MM.1S (cell line): ENCODE measurements around the gene ECI2.
A peak's percentile ranks its signal among the peaks of the same experiment; 100 is the strongest.

Experiments
- DNase-seq: peaks from one replicate; pipeline ENCODE4 v3.0.0-alpha.2; 2015
- H2AFZ ChIP-seq: fragments of 300-600 bp; sonication (generic); 2 replicates; pipeline ENCODE4 v1.6.0; 2016; ENCODE audit warnings: antibody characterized with exemption, low read length
- H3F3A ChIP-seq: fragments of 300-600 bp; sonication (generic); 2 replicates; pipeline ENCODE4 v1.6.1; 2016; ENCODE audit warnings: mild to moderate bottlenecking, antibody characterized with exemption, low read length, moderate library complexity, mixed read lengths; ENCODE audit not compliant: insufficient read depth
- H3K27ac ChIP-seq: fragments of 300-600 bp; sonication (generic); 2 replicates; pipeline ENCODE4 v1.5.1; 2016; ENCODE audit warnings: mild to moderate bottlenecking, low read length
- H3K27me3 ChIP-seq: fragments of 300-600 bp; sonication (generic); replicated peaks from 2 replicates; pipeline ENCODE4 v1.6.0; 2016; ENCODE audit warnings: low read length; ENCODE audit not compliant: insufficient read depth
- H3K36me3 ChIP-seq: fragments of 300-600 bp; sonication (generic); replicated peaks from 2 replicates; pipeline ENCODE4 v1.6.1; 2016; ENCODE audit warnings: mild to moderate bottlenecking, low read length, mixed read lengths; ENCODE audit not compliant: insufficient read depth
- H3K4me1 ChIP-seq: fragments of 300-600 bp; sonication (generic); 2 replicates; pipeline ENCODE4 v1.6.1; 2016; ENCODE audit warnings: low read length, mixed read lengths
- H3K4me2 ChIP-seq: fragments of 300-600 bp; sonication (generic); 2 replicates; pipeline ENCODE4 v1.6.0; 2016; ENCODE audit warnings: low read depth, low read length
- H3K4me3 ChIP-seq: fragments of 300-600 bp; sonication (generic); 2 replicates; pipeline ENCODE4 v1.5.1; 2016; ENCODE audit warnings: low read length, mixed read lengths
- H3K79me2 ChIP-seq: fragments of 300-600 bp; sonication (generic); 2 replicates; pipeline ENCODE4 v1.6.1; 2016; ENCODE audit warnings: mixed run types, low read length, mixed read lengths
- H3K9ac ChIP-seq: fragments of 300-600 bp; sonication (generic); 2 replicates; pipeline ENCODE4 v1.6.1; 2016; ENCODE audit warnings: low read length, mixed read lengths
- H3K9me2 ChIP-seq: fragments of 300-600 bp; sonication (generic); replicated peaks from 2 replicates; pipeline ENCODE4 v1.6.1; 2016; ENCODE audit warnings: mild to moderate bottlenecking, low read length, mixed read lengths; ENCODE audit not compliant: insufficient read depth
- H3K9me3 ChIP-seq: fragments of 300-600 bp; sonication (generic); replicated peaks from 2 replicates; pipeline ENCODE4 v1.6.1; 2016; ENCODE audit warnings: mild to moderate bottlenecking, low read length, mixed read lengths; ENCODE audit not compliant: insufficient read depth
- H4K20me1 ChIP-seq: fragments of 300-600 bp; sonication (generic); 2 replicates; pipeline ENCODE4 v1.6.1; 2016; ENCODE audit warnings: mild to moderate bottlenecking, low read length, moderate library complexity, mixed read lengths; ENCODE audit not compliant: insufficient read depth
- CTCF ChIP-seq: fragments of 300-600 bp; sonication (generic); IDR thresholded peaks from 2 replicates; pipeline ENCODE4 v1.5.1; 2016; ENCODE audit warnings: antibody characterized with exemption, low read length, mixed read lengths
- EZH2 ChIP-seq: fragments of 300-600 bp; sonication (generic); optimal IDR thresholded peaks from 2 replicates; pipeline ENCODE3; 2017; ENCODE audit warnings: low read depth, mild to moderate bottlenecking, antibody characterized with exemption, low read length, mixed read lengths
- EZH2phosphoT487 ChIP-seq: fragments of 300-600 bp; sonication (generic); IDR thresholded peaks from 2 replicates; pipeline ENCODE4 v1.6.1; 2018; ENCODE audit warnings: antibody characterized with exemption, low read length

The ECI2 gene

GRCh38 chr6:4136354-4136831, 1.0 kb upstream of the ECI2 start:
- H3K4me2 ChIP-seq: peak overlapping the region; percentile 70
- peak overlapping the region; percentile 77; the same call in 1 of the 2 replicates for H3K27ac ChIP-seq
- H3F3A ChIP-seq: peaks cover 24% of the 10 kb centered on the region
- no peaks in the 10 kb centered on the region for H3K27me3 ChIP-seq
- H2AFZ ChIP-seq: peak overlapping the region; percentile 84
- no peak for TF ChIP-seq EZH2phosphoT487
- no peak for TF ChIP-seq CTCF
- H4K20me1 ChIP-seq: no peaks in the 10 kb centered on the region
- no peak for DNase-seq
- H3K9ac ChIP-seq: peak overlapping the region; percentile 76
- H3K36me3 ChIP-seq: 0 out of 2 replicates have a peak, but pooled peaks cover 3% of the 10 kb centered on the region
- H3K4me1 ChIP-seq: peaks cover 29% of the 10 kb centered on the region
- H3K4me3 ChIP-seq: peak overlapping the region; percentile 82
- no peaks in the 10 kb centered on the region for H3K9me3 ChIP-seq
- H3K79me2 ChIP-seq: peaks cover 25% of the 10 kb centered on the region
- no peaks in the 10 kb centered on the region for H3K9me2 ChIP-seq

GRCh38 chr6:4135665-4136353, 434 bp upstream of the ECI2 start:
- peak overlapping the region; percentile 82 for H3K4me3 ChIP-seq
- TF ChIP-seq CTCF: no peak
- TF ChIP-seq EZH2phosphoT487: no peak
- no peak for TF ChIP-seq EZH2
- H3K36me3 ChIP-seq: 0 out of 2 replicates have a peak, but pooled peaks cover 3% of the 10 kb centered on the region
- DNase-seq: peak; percentile 91
- no peaks in the 10 kb centered on the region for H3K27me3 ChIP-seq
- peaks cover 24% of the 10 kb centered on the region for H3F3A ChIP-seq
- H3K27ac ChIP-seq: peak overlapping the region; percentile 77; the same call in 1 of the 2 replicates
- peaks cover 25% of the 10 kb centered on the region for H3K79me2 ChIP-seq
- H3K4me1 ChIP-seq: peaks cover 29% of the 10 kb centered on the region
- H3K4me2 ChIP-seq: peak overlapping the region; percentile 70
- no peaks in the 10 kb centered on the region for H3K9me2 ChIP-seq
- H3K9me3 ChIP-seq: no peaks in the 10 kb centered on the region
- peak overlapping the region; percentile 84 for H2AFZ ChIP-seq
- peak overlapping the region; percentile 76 for H3K9ac ChIP-seq
- H4K20me1 ChIP-seq: no peaks in the 10 kb centered on the region

GRCh38 chr6:4133941-4134838, 1.2 kb downstream of the ECI2 start:
- Histone ChIP-seq H3K9ac (peak overlapping the region; percentile 69), H3K27ac (peak overlapping the region; percentile 79; the same call in 1 of the 2 replicates), H3K27me3 (no peaks in the 10 kb centered on the region), H3K4me1 (peaks cover 29% of the 10 kb centered on the region), H3K9me2 (no peaks in the 10 kb centered on the region), H3K36me3 (0 out of 2 replicates have a peak, but pooled peaks cover 3% of the 10 kb centered on the region), H3K79me2 (peaks cover 25% of the 10 kb centered on the region), H4K20me1 (no peaks in the 10 kb centered on the region), H3K9me3 (no peaks in the 10 kb centered on the region), H3K4me3 (peak overlapping the region; percentile 82), H3K4me2 (peak overlapping the region; percentile 83), H2AFZ (peak overlapping the region; percentile 88), H3F3A (peaks cover 24% of the 10 kb centered on the region)
- TF ChIP-seq EZH2 (no peak), CTCF (no peak), EZH2phosphoT487 (no peak)
- peak; percentile 48 for DNase-seq
